Measurements from ENCODE around the gene FAT4.

Gene FAT4, protein sequence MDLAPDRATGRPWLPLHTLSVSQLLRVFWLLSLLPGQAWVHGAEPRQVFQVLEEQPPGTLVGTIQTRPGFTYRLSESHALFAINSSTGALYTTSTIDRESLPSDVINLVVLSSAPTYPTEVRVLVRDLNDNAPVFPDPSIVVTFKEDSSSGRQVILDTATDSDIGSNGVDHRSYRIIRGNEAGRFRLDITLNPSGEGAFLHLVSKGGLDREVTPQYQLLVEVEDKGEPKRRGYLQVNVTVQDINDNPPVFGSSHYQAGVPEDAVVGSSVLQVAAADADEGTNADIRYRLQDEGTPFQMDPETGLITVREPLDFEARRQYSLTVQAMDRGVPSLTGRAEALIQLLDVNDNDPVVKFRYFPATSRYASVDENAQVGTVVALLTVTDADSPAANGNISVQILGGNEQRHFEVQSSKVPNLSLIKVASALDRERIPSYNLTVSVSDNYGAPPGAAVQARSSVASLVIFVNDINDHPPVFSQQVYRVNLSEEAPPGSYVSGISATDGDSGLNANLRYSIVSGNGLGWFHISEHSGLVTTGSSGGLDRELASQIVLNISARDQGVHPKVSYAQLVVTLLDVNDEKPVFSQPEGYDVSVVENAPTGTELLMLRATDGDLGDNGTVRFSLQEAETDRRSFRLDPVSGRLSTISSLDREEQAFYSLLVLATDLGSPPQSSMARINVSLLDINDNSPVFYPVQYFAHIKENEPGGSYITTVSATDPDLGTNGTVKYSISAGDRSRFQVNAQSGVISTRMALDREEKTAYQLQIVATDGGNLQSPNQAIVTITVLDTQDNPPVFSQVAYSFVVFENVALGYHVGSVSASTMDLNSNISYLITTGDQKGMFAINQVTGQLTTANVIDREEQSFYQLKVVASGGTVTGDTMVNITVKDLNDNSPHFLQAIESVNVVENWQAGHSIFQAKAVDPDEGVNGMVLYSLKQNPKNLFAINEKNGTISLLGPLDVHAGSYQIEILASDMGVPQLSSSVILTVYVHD (N-terminal part only)

DNA sequence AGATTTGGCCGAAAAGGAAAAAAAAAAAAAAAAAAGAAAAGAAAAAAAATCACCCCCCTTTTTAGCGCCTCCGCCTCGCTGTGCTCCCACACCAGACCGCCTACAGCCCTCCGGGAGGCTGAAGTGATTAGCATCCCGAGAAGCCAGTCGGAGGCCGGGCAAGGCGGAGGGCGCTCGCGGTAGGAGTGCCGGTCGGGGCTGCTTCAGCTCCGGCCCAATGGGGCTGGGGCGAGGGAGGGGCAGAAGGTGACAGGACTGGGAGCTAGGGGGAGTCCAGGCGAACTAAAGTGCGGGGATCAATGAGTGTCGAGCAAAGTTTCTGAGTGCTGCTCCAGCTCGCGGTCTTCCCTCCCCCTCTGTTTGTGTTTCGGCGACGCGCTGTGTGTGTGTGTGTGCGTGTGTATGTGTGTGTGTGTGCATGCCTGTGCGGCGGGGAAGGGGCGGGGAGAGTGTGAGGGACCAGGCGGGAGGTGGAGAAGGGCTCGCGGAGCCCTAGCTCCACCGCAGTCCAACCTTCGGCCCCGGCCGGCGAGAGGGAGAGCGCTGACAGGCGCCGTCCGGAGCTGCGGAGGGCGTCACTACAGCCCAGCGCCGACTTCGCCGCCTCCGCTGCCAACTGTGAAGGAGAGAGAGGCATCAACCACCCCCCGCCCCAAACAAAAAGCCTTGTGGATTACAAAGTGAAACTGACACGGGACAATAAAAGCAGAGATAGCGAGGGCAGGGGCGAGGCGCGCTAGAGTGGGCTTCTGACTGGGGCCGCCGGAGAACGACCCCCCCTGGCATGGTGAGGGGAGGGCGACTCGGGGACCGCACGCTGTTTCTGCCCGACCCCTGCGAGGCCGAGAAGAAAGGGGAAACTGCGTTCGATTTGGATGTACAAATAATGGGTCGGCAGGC is at the start of gene FAT4:
Gene FAT4 (plus strand): TSS at position 280 of the 900 bp plus-strand sequence. CDS start 1,457 bp downstream, outside the sequence.
- peak; percentile 38 for DNase-seq

DNA sequence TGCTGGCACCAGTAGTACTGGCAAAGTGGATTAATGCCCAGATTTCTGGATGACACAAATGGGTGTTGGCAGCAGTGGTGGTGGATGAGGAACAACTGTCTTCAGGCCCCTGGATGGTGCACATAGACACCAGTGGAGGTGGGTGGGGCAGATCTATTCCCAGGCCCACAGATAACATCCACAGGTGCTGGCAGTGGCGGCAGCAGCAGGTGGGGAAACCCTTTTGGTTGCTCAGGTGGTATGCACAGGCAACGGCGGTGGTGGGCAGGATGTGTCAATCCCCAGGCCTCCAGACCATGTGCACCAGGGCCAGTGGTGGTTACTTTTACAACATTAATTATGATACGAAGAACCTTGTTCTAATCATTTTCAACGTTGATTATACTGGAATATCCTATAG is 48.9 kb upstream of the FAT4 start:
- DNase-seq: no peak

DNA sequence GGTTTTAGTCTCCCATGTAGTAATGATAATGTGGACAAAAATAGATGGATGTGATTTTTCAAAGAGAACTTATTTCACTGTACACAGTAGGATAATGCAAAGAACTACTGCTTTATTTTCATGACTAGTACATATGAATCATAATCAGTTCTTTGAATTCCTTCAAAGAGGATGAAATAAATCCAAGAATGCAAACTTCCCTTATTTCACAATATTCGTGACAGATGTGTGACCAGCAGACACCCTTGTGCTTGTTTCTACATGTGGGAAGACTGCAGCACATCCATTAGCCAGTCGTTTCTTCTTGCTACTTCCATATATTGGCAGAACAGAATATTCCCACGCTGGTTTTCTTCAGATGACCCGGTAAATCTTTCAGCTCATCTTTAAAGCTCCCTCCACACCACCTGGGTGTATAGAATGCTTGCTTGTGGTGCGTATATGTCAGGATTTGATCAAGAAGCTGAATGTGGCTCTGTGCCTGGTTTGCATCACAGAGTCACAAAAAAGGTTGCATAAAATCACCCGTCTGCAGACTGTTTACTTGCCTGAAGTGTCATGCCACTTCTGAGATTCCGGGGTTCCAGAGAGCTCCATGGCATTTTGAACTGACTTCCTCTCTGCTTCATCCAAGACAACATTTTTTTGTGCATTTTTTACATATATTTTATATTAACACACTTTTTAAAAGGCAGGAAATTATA is 47.7 kb upstream of the FAT4 start:
- DNase-seq: no peak

DNA sequence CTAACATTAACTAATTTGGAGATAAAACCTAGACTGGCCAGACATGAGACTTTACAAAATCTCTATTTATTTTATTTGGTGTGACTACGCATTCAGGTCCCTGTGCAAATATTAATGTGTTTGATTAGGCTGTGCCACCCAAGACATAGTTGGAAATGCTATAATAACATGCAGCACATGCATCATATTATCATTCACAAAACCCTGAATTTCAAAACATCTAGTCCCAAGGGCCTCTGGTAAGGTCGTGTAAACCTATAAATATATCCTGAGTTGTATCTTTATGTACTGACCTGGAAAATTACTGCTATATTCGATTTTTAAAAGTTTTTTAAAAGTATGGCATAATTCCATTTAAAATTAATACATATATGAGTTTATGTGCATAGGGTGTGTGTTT is 47.1 kb upstream of the FAT4 start:
- DNase-seq: no peak

DNA sequence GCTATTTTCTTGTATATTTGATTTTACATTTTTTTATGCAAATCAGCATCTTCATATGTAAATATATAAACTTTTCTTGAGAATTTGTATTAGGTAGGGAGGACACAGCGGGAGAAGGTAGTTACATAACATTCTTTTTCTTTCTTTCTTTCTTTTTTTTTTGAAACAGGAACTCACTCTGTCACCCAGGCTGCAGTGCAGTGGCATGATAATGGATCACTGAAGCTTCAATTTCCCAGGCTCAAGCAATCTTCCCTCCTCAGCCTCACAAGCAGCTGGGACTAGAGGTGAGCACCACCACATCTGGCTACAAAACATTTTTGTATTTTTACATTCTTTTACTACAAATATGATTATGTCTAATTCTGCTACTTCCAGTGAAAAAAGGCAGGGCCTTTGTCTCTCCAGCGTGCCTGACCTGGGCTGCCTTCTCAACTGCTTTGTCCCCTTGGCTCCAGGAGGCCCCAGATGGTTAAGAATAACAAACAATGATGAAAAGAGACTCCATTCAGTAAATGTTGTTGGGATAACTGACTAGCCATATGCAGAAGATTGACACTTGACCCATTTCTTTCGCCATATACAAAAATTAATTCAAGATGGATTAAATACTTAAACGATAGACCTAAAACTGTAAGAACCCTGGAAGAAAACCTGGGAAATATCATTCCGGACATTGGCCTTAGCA is 46.5 kb upstream of the FAT4 start:
- no peak for DNase-seq

DNA sequence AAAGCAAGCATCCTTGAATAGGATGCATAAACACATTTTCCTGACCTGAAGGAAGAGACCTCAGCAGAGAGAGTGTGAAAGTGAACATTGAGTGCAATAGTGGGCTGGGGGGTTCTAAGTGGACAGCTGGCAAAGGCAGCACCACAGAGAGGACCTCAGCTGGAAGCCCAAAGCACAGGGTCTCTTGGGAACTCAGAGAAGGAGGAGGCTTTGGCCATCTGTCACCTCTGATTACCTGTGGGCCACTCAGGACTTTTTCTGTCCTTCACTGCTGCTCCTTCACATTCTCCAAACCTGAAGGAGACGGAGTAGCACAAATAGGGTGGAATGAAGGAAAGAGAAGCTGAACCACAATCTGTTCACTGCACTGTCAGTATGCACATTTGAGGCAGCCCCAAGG is 37.9 kb upstream of the FAT4 start:
- no peak for DNase-seq

DNA sequence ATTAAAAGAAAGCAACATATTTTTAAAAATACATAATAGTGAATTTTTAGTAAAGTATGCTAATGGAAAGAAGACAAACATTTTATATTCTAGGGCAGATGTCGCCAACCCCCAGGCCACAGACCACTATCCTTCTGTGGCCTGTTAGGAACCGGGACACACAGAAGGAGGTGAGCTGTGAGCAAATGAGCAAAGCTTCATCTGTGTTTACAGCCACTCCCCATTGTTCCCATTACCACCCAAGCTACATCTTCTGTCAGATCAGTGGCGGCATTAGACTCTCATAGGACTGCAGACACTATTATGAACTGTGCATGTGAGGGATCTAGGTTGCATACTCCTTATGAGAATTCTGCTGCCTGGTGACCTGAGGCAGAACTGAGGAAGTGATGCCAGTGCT is 37.0 kb upstream of the FAT4 start:
- DNase-seq: no peak

DNA sequence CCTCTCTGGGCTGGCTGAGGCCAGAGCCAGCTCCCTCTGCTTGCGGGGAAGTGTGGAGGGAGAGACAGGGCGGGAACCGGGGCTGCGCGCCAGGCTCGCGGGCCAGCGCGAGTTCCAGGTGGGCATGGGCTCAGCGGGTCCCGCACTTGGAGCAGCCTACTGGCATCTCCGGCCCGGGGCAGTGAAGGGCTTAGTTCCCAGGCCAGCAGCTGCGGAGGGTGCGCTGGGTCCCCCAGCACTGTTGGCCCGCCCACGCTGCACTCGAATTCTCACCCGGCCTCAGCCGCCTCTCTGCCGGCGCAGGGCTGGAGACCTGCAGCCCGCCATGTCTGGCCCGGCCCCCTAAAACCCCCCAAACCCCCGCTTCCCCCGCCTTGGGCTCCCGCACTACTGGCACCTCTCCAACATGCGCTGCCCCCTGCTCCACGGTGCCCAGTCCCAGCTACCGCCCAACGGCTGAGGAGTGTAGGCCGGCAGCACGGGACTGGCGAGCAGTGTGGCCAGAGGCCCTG is 33.8 kb upstream of the FAT4 start:
- no peak for DNase-seq

DNA sequence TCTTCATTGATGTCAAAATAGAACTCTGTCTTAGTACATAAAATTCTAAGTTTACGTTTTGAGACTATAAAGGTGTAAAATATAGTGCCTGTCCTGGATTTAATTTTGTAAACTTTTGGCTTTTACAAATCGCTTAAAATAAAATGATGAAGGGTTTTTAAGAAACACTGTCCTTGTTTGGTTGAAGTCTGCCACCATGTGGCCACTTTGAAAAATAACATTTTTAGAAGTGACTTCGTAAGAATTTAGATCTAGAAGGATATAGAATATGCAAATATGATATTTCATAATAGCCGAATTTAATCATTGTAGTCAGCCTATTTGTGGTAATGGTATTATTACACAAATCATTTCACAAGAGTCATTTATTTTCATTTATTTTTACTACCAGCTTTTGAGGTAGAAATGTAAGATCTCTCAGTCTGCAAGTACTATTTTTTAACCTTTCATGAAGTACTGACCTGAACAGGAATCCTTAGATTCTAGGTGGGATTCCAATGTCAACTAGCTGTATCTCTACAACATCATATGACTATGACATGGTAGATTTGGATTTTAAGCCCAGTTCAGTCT is 31.0 kb upstream of the FAT4 start:
- DNase-seq: no peak

DNA sequence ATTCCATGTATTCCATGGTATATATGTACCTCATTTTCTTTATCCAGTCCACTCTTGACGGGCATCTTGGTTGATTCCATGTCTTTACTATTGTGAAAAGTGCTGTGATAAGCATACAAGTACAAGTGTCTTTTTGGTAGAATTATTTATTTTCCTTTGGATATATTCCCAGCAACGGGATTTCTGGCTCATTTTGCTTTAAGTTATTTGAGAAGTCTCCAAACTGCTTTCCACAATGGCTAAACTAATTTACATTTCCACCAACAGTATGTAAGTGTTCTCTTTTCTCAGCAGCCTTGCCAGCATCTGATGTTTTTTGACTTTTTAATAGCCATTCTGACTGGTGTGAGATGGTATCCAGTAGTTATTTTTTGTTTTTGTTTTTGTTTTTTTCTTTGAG is 17.6 kb upstream of the FAT4 start:
- DNase-seq: no peak

DNA sequence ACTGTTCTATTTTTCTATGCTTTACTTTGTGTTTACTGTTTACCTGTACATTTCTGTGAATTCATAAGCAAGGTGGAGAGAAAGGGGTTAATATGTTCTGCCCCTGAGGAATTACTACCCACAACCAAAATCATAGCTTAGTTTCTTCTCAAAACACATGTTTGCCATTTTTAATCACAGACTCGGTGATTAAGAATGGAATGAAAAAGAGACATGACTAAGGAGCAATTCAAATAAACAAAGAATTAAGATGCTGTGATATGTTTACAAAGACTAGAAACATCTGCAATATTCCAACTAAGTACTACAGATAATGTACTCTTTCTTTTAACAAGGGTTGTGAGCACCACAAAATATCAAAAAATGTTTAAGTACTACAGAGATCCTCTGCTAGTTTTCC is 11.7 kb upstream of the FAT4 start:
- DNase-seq: no peak

DNA sequence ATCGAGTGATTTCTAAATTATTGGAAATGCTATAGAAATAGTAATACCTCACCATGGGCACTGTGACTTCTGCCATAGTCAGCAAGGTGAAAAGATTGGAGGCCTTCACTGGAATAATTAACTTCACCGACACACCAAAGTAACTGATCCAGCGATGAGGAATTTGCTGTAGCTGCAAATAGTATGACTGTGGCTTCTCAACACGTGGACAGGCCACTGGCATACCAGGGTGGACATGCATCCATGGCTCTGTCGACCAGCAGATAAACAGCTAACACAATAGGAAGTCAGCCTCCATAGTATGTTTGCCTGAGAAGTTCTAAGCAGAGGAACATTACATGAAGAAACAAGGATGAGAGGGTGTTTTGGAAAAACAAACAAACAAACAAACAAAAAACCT is 10.9 kb upstream of the FAT4 start:
- no peak for DNase-seq

DNA sequence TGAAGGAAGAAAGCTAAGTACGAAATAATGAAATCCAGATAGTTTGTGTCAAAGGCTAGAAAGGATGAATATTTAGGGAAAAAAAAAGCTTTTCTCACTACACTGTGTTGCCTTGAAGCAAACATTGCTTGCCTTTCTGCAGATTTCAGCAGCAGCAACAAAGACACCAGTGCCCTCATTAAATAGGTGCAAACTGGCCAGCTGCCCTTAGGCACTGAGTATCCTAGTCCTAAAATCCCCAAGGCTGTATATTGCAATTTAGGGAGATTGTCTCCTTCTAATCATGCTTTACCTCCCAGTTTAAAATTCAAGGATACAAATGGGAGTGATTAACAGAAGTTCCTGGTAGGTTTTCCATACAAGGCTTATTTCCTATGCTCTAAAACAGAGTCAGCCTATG is 8.6 kb upstream of the FAT4 start:
- DNase-seq: no peak

DNA sequence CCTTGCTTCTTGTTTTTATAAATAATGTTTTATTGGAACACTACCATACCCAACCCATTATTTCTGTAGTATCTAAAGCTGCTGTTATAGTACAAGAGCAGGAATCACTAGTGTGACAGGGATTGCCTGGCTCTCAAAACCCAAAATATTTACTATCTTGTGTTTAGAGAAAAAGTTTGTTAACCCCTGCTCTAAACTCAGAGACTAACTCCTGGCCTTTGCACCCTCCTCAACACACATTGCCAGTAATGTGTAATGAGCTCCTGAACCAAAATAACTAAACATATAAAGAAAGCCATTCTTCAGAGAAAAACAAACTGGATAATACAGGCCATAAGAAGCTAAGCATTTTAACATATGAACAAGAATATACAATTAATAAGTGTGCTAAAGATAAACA is 8.2 kb upstream of the FAT4 start:
- no peak for DNase-seq

DNA sequence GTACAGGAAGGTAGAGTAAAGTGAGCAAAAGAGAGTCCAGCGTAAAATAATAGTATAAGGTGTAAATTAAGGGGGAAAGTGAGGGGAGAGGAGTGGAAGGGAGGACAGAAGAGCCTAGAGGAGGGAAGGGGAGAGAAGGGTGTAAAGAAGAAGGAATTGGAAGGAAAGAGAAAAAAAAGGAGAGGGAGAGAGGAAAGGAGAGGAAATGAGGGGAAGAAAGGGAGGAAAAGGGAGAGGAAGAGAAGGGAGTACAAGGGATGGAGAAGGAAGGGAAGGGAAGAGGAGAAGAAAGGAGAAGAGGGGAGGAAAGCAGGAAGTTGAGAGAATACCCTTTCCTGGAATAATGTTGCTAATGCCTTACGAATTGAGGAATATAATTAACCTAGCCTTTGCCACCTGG is 3.3 kb upstream of the FAT4 start:
- no peak for DNase-seq

DNA sequence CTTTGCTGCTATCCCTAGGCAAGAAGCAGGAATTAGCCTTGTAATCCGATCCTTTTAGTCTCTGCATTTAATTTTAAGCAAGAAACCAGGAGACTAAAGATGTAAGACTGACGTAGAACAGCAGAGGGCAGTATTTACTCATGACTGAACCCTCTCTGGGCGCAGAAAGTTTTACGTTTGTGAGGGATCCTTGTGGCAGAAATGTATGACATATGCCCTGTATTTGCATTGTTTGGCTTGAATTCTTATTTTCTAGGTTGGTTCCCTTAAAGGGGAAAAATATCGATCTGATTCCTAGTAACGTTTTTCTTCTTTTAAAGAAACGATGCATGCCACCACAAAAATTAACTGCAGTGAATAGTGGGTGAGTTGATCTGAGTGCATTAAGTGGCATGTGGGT is 1.3 kb upstream of the FAT4 start:
- DNase-seq: no peak

DNA sequence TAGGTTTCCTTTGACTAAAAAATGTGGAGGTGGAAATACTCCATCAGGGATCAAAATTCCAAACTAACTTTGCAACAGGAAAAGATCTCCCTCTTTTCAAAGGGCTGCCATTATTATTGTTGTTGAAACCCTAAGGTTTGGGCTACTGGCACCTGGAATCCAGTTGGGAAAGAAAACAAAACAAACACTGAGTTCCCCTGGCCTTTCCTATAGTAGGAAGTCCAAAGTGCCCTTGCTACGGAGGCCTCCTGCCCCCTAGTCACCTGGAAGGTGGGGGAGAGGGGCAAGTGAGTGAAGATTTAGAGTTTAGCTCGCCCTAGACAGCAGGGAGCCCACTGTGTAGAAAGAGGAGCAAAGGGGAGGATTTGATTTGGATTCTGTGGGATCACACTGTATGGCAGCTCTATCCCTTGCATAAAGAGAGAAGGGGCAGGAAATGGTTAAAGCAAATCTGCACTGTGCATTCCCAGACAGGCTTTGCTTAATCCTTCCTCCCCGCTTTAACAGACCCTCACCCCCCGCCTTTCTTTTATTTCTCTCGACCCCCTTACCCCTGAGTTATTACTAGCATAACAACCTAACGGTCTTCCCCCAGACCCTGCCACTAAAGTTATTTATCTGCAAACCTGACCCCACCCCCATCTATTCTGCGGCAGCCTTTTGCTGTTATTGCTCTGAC is 627 bp upstream of the FAT4 start:
- no peak for DNase-seq

DNA sequence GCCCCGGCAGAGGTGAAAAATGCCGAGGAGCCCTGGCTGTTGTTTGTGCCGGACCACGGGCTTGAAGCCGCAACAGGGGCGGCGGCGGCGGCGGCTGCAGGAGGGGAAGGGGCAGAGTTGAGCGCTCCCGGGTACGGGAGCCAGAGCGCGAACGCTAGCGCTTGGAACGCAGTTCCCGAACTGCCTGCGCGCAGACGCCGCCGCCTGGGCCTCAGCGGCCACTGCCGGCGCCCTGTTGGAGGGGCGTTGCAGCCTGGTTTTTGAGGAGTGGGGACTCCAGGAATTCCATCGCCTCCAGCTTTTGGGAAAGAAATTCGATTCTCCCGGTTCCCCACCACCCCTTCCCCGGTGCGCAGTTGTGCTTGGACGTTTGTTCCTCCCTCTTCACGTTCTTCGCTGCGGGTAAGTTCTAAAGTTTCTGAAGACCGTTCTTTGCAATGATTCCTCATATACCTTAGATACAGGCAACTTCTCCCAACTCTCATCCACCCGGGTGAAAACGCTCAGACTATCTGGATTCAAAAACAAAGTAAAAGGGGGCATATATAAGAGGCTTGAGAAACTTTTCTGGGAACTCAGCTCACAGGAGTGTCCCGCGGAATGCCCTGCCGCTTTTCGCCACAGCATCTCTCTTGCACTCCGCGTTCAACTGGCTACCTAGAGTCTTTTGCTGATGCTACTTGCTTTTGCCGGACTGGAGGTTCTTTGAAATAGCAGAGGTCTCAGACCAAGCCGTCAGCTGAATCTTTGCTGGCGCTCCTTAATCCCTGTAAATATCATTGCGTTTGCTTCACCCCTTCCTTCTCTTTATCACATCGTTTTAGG is 1.0 kb downstream of the FAT4 start:
- DNase-seq: no peak

DNA sequence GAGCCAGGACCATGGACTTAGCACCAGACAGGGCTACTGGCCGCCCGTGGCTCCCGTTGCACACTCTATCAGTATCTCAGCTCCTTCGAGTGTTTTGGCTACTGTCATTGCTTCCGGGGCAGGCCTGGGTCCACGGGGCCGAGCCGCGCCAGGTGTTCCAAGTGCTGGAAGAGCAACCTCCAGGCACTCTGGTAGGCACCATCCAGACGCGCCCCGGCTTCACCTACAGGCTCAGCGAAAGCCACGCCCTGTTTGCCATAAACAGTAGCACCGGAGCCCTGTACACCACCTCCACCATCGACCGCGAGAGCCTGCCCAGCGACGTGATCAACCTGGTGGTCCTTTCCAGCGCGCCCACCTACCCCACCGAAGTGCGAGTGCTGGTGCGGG is 1.6 kb downstream of the FAT4 start:
- no peak for DNase-seq
